UCSD-AML1 (cell line): ENCODE data around the gene GABRB3.

Experiments
- DNase-seq: peaks from one replicate; lab custom pipeline; 2025; ENCODE audit not compliant: unreplicated experiment; lab: John Stamatoyannopoulos, UW

GABRB3 gene

GRCh38 chr15:26679927-26680326 is 92.9 kb downstream of the GABRB3 start:
- no peak for DNase-seq

GRCh38 chr15:26676115-26676514 is 96.8 kb downstream of the GABRB3 start:
- DNase-seq = no peak

- no peak for DNase-seq
These were observed 98.4 kb downstream of the GABRB3 start for GRCh38 chr15:26674467-26674866.

GRCh38 chr15:26673445-26673844 is 99.4 kb downstream of the GABRB3 start:
- DNase-seq = no peak

GRCh38 chr15:26670116-26670515 is 102.8 kb downstream of the GABRB3 start:
- no peak for DNase-seq

GRCh38 chr15:26667222-26667988 is 105.5 kb downstream of the GABRB3 start:
- no peak for DNase-seq

- no peak for DNase-seq
These were observed 106.7 kb downstream of the GABRB3 start for GRCh38 chr15:26665957-26666791.

- no peak for DNase-seq
These were observed 110.6 kb downstream of the GABRB3 start for GRCh38 chr15:26662283-26662682.

GRCh38 chr15:26661748-26662147 is 111.1 kb downstream of the GABRB3 start:
- no peak for DNase-seq

- no peak for DNase-seq
These were observed 111.8 kb downstream of the GABRB3 start for GRCh38 chr15:26661107-26661506.

- no peak for DNase-seq
These were observed 112.6 kb downstream of the GABRB3 start for GRCh38 chr15:26660241-26660640.

- DNase-seq = no peak
These were observed 114.6 kb downstream of the GABRB3 start for GRCh38 chr15:26658290-26658689.

GRCh38 chr15:26656080-26656479 is 116.8 kb downstream of the GABRB3 start:
- DNase-seq = no peak

GRCh38 chr15:26651909-26652308 is 121.0 kb downstream of the GABRB3 start:
- no peak for DNase-seq

GRCh38 chr15:26648676-26649075 is 124.2 kb downstream of the GABRB3 start:
- no peak for DNase-seq

- DNase-seq = no peak
These were observed 127.9 kb downstream of the GABRB3 start for GRCh38 chr15:26644948-26645347.

GRCh38 chr15:26641144-26641543 is 131.7 kb downstream of the GABRB3 start:
- DNase-seq = no peak

GRCh38 chr15:26640601-26641000 is 132.3 kb downstream of the GABRB3 start:
- DNase-seq = no peak

- no peak for DNase-seq
These were observed 132.9 kb downstream of the GABRB3 start for GRCh38 chr15:26639966-26640365.

- DNase-seq = no peak
These were observed 137.3 kb downstream of the GABRB3 start for GRCh38 chr15:26635614-26636013.

GRCh38 chr15:26635105-26635504 is 137.8 kb downstream of the GABRB3 start:
- DNase-seq = no peak

- DNase-seq = no peak
These were observed 138.5 kb downstream of the GABRB3 start for GRCh38 chr15:26634319-26634718.
